Measurements from ENCODE around the gene ITGAD. TPM values are rescaled to one million over a fixed set of nuclear protein-coding genes. Genes with fewer than 3 reads are reported as not detected.

Gene ITGAD
- total and polyA plus RNA-seq, 10 donors = 1.2 to 25.8 (median 17.2) TPM

DNA sequence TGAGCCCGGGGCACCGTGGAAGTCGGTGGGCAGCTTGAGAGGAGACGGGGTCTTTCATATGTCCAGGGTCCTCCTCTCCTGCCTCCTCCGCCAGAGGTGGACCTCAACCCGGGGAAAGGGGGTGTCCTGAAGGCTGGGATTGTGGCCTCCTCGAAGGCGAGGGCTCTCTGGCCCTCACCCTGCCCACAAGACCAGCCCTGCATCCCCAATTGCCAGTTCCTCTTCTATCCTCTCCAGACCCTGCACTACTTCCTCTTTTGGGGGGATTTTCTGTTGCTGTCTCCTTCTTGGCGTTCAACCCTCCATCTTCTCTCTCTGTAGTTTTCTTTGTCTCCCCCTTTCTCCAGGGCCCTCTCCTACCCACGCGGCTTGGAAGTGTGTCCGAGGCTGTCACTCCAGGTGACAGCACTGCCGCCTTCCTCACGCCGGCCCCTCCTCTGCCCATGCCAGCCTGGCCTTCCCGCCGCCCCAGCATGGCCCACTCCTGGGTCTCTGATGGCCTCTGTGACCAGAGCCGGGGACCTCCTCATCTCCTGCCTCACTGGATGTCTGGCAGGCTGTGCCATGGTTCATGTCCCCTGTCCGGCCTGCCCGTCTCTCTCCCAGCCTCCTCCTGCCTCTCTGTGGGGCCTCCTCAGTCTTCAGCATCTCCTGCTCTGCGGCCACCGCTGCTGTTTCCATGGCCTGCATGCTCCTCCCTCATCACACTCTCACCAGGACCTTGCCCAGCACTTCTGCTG is 40.6 kb upstream of the ITGAD start:
- Histone ChIP-seq H3K4me3 (peak overlapping the region in 1 of 8 donors; percentile 55), H3K4me1 (peaks cover 8 to 96% (median 75%) of the 10 kb centered on the region in 6 donors), H3K27ac (peak overlapping the region in 7 of 8 donors; percentile 52 to 91 (median 87)), H3K36me3 (peaks cover 0 to 2% (median 0%) of the 10 kb centered on the region in 6 donors), H3K9me3 (no peaks in the 10 kb centered on the region), H3K27me3 (replicated peaks in 1 of 7) (no peaks in the 10 kb centered on the region)
- TF ChIP-seq, protein P1, sequence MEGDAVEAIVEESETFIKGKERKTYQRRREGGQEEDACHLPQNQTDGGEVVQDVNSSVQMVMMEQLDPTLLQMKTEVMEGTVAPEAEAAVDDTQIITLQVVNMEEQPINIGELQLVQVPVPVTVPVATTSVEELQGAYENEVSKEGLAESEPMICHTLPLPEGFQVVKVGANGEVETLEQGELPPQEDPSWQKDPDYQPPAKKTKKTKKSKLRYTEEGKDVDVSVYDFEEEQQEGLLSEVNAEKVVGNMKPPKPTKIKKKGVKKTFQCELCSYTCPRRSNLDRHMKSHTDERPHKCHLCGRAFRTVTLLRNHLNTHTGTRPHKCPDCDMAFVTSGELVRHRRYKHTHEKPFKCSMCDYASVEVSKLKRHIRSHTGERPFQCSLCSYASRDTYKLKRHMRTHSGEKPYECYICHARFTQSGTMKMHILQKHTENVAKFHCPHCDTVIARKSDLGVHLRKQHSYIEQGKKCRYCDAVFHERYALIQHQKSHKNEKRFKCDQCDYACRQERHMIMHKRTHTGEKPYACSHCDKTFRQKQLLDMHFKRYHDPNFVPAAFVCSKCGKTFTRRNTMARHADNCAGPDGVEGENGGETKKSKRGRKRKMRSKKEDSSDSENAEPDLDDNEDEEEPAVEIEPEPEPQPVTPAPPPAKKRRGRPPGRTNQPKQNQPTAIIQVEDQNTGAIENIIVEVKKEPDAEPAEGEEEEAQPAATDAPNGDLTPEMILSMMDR (IDR thresholded peaks at IDR 0.05 in 8 of 11, conservative IDR thresholded peaks at IDR 0.05 in 3 of 11) = no peak
- peak; percentile 16 to 38 (median 36) for TF ChIP-seq POLR2AphosphoS5 (IDR thresholded peaks at IDR 0.05)
- WGBS, 5 donors = 56 to 65% (median 64%) methylated on average over 22 of the region's 22 CpGs
- DNase-seq = no peak
- intact Hi-C loops (cut with DNase I; ENCODE audit: low total_unique reads) = no loop called here

DNA sequence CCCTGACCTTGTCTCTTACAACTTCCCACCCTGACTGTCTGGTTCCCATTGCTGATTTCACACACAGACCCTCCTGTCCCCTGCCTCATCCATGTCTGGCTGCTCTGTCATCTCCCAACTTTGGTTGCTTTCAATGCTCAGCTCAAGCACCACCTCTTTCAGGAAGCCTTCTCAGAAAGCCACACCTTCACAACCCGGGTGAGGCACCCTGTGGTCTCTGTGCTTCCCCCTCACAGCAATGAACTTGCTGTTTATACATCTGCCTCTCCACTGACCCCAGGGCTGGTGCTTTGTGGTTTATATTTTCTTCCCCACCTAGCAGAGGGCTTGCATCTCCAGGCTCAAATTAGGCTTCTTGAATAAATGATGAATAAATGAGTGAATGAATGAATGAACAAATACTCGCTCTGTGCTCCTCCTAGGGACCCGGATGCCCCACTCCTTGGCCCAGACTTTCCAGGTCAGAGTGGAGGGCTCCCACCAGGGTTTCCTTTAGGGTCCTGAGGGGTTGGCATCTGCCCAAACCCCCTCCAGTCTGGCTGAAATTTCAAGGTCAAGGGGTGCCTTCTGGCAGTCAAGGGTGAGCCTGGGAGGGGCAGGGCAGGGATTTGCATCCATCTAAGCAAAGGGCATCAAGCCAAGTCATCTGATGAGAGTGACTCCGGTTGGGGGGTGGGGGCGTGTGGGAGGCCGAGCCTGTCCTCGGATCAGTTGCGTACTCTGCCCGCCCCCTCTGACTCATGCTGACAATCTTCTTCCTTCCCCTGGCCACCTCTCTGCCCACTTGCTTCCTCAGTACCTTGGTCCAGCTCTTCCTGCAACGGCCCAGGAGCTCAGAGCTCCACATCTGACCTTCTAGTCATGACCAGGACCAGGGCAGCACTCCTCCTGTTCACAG is 38.5 kb upstream of the ITGAD start, which contains the start of gene ITGAX:
Gene ITGAX, plus strand, starts transcription at position 783 of the 898 bp plus-strand sequence. Its CDS starts 79 bp downstream, at position 862.
- no peaks in the 10 kb centered on the region for H3K9me3 ChIP-seq
- peak within 1 kb of the TSS in 7 of 8 donors; percentile 81 to 91 (median 89) for H3K27ac ChIP-seq
- TF ChIP-seq POLR2A (IDR thresholded peaks at IDR 0.05) (peak in 2 of 3 donors; percentile 7 to 88), POLR2AphosphoS5 (IDR thresholded peaks at IDR 0.05) (peak; percentile 78 to 90 (median 86))
- TF ChIP-seq, protein P1 (IDR thresholded peaks at IDR 0.05 in 8 of 11, conservative IDR thresholded peaks at IDR 0.05 in 3 of 11) = no peak
- no peaks in the 10 kb centered on the region for H3K27me3 ChIP-seq (replicated peaks in 1 of 7)
- peak within 1 kb of the TSS in 6 of 8 donors; percentile 19 to 65 (median 30) for H3K4me3 ChIP-seq
- H3K36me3 ChIP-seq = peaks cover 0 to 6% (median 0%) of the 10 kb centered on the region in 6 donors
- peaks cover 8 to 89% (median 69%) of the 10 kb centered on the region in 6 donors for H3K4me1 ChIP-seq
- 10 to 19% (median 14%) methylated on average over 10 of the region's 10 CpGs for WGBS, 5 donors
- intact Hi-C loops (cut with DNase I; ENCODE audit: low total_unique reads) = no loop called here
- peak; percentile 94 for DNase-seq

DNA sequence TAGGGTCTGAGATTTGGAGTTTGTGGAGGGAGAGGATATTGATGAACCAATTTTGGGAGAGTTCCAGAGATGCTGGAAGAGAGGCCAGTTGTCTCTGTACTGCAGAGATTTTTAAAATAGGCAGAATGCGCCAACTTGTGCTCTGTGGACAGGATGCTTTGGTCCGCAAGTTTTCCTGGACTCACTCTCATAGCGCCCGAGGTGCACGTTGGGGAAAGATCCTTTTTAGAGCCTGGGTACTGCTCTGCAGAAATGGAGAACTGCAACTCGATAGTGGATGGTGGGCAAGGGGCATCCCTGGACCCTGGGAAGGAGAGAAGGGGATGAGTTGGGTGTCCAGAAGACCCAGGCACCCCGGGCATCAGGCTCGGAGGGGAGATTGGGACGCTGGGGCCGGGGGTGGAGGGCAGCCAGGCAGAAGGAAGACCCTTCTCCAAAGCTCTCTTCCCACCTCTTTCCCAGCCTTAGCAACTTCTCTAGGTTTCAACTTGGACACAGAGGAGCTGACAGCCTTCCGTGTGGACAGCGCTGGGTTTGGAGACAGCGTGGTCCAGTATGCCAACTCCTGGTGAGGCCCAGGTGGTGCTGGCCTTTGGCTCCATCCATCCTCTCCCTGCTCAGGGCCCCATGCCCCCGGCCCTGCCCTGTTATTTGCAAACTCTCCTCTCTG is 37.6 kb upstream of the ITGAD start:
- WGBS, 5 donors = 68 to 80% (median 73%) methylated on average over 12 to 14 of the region's 14 CpGs
- H3K9me3 ChIP-seq = no peaks in the 10 kb centered on the region
- peak; percentile 78 for DNase-seq
- H3K4me1 ChIP-seq = peaks cover 4 to 89% (median 66%) of the 10 kb centered on the region in 6 donors
- no peaks in the 10 kb centered on the region for H3K27me3 ChIP-seq (replicated peaks in 1 of 7)
- no peak for TF ChIP-seq POLR2A (IDR thresholded peaks at IDR 0.05)
- peak overlapping the region in 6 of 8 donors; percentile 19 to 65 (median 30) for H3K4me3 ChIP-seq
- peak overlapping the region in 7 of 8 donors; percentile 81 to 91 (median 89) for H3K27ac ChIP-seq
- intact Hi-C loops (cut with DNase I; ENCODE audit: low total_unique reads) = no loop called here
- peaks cover 0 to 6% (median 0%) of the 10 kb centered on the region in 6 donors for H3K36me3 ChIP-seq
